ENCODE measurements around the gene MRPL32. TPM values are rescaled to one million over a fixed set of nuclear protein-coding genes. Genes with fewer than 3 reads are reported as not detected.

Gene MRPL32
- total RNA-seq, 1 experiment from 2014 or later: 47.5 TPM

- Histone ChIP-seq H3K79me2 (ENCODE audit: insufficient read depth, low read length) (peaks cover 58% of the 10 kb centered on the region), H3K9me2 (ENCODE audit: insufficient read depth) (no peaks in the 10 kb centered on the region), H3K4me3 (replicated peaks in 1 of 2; ENCODE audit: low read depth in 1 of 2, low read length in 2 of 2) (no peak overlapping the region), H3K4me2 (ENCODE audit: low read length) (no peak overlapping the region), H3K27ac (ENCODE audit: low read depth, low read length) (no peak overlapping the region), H2AFZ (ENCODE audit: low read depth, low read length, poor library complexity, severe bottlenecking) (no peak overlapping the region), H4K20me1 (ENCODE audit: insufficient read depth) (peaks cover 17% of the 10 kb centered on the region), H3K4me1 (ENCODE audit: control insufficient read depth in 1 of 2, insufficient read depth in 2 of 2, low read length in 2 of 2) (no peaks in the 10 kb centered on the region), H3K9ac (ENCODE audit: low read length) (no peak overlapping the region), H3K36me3 (ENCODE audit: control insufficient read depth in 1 of 2, insufficient read depth in 2 of 2, low read length in 2 of 2) (peaks cover 65 to 73% of the 10 kb centered on the region in 2 experiments), H3K27me3 (ENCODE audit: insufficient read depth, low read length) (no peaks in the 10 kb centered on the region), H3K9me3 (ENCODE audit: control insufficient read depth in 1 of 2, insufficient read depth in 1 of 2, low read depth in 1 of 2, low read length in 2 of 2) (no peaks in the 10 kb centered on the region)
- RAD21 ChIA-PET (ENCODE audit: low non-redundant PET in 1 of 2, low total read pairs in 2 of 2, uncharacterized antibody in 2 of 2, unreplicated experiment in 2 of 2): no interaction called here
- TF ChIP-seq ZNF274 (IDR thresholded peaks at IDR 0.05; ENCODE audit: low read depth, low read length) (no peak), TCF7L2 (IDR thresholded peaks at IDR 0.05; ENCODE audit: borderline replicate concordance, extremely low read depth, insufficient read depth, insufficient read length) (no peak), ATF3 (IDR thresholded peaks at IDR 0.05) (no peak), ELF1 (IDR thresholded peaks at IDR 0.05; ENCODE audit: borderline replicate concordance, low read depth) (no peak), POLR2A (IDR thresholded peaks at IDR 0.05; ENCODE audit: borderline replicate concordance, extremely low read depth, insufficient read depth, insufficient read length) (no peak), REST (IDR thresholded peaks at IDR 0.05; ENCODE audit: low read depth) (no peak)
- intact Hi-C loops (cut with micrococcal nuclease): no loop called here
- CTCF ChIA-PET: no interaction called here
- BruUV-seq (replicated peaks): no TSS peak
- POLR2A ChIA-PET: interaction anchor here (1.2 kb wide), 1 partner anchor 10 kb away, joined by 3 read pairs; the partner anchor contains the start of genes MRPL32 and PSMA2
- DNase-seq (ENCODE audit: low read depth, low spot score): no peak
- ATAC-seq: no peak
Observed at GRCh38 chr7:42922017-42922753, 10.0 kb upstream of the MRPL32 start.

Data from HCT116 (cell line).